HG03432 (cell line): ENCODE measurements around the gene VTI1A.
A peak's percentile ranks its signal among the peaks of the same experiment; 100 is the strongest.
"Not testable (repeated sequence)": the region's sequence is repeated elsewhere in the genome, so short reads cannot be mapped to it uniquely, and the experiment has no call there.

Experiments
- ATAC-seq: cut with Tn5 transposase; IDR thresholded peaks from one replicate; pipeline ENCODE4 v1.9.1; 2021; ENCODE audit warnings: mild to moderate bottlenecking, moderate library complexity; ENCODE audit not compliant: unreplicated experiment

The VTI1A gene

GRCh38 chr10:112446855-112447619 lies at the start of gene VTI1A, which contains the start of gene ZDHHC6:
Gene VTI1A (plus strand): TSS chr10:112447215. CDS start chr10:112447374, 159 bp downstream.
Gene ZDHHC6 (minus strand): TSS chr10:112446914. CDS start chr10:112445436, 1,478 bp downstream.
- ATAC-seq: peak; percentile 95

GRCh38 chr10:112397592-112397991 lies 49.4 kb upstream of the VTI1A start:
- ATAC-seq: no peak

GRCh38 chr10:112402917-112403316 lies 44.1 kb upstream of the VTI1A start:
- ATAC-seq: no peak

GRCh38 chr10:112404617-112405016 lies 42.4 kb upstream of the VTI1A start:
- no peak for ATAC-seq

GRCh38 chr10:112406806-112407205 lies 40.2 kb upstream of the VTI1A start:
- ATAC-seq: not testable (repeated sequence)

GRCh38 chr10:112407696-112408095 lies 39.3 kb upstream of the VTI1A start:
- no peak for ATAC-seq

- no peak for ATAC-seq
These were observed 37.7 kb upstream of the VTI1A start for GRCh38 chr10:112409299-112409698.

- no peak for ATAC-seq
These were observed 37.3 kb upstream of the VTI1A start for GRCh38 chr10:112409755-112410154.

- no peak for ATAC-seq
These were observed 34.3 kb upstream of the VTI1A start for GRCh38 chr10:112412696-112413095.

GRCh38 chr10:112421731-112422130 lies 25.3 kb upstream of the VTI1A start:
- no peak for ATAC-seq

- no peak for ATAC-seq
These were observed 22.4 kb upstream of the VTI1A start for GRCh38 chr10:112424651-112425050.

- no peak for ATAC-seq
These were observed 20.9 kb upstream of the VTI1A start for GRCh38 chr10:112426111-112426510.

- ATAC-seq: no peak
These were observed 17.9 kb upstream of the VTI1A start for GRCh38 chr10:112429147-112429546.

- no peak for ATAC-seq
These were observed 17.3 kb upstream of the VTI1A start for GRCh38 chr10:112429654-112430230.

- ATAC-seq: no peak
These were observed 13.9 kb upstream of the VTI1A start for GRCh38 chr10:112433136-112433535.

GRCh38 chr10:112434988-112435619 lies 11.9 kb upstream of the VTI1A start:
- ATAC-seq: no peak

- ATAC-seq: no peak
These were observed 8.7 kb upstream of the VTI1A start for GRCh38 chr10:112438356-112438755.

GRCh38 chr10:112441520-112441919 lies 5.5 kb upstream of the VTI1A start:
- no peak for ATAC-seq

GRCh38 chr10:112442063-112442462 lies 5.0 kb upstream of the VTI1A start:
- ATAC-seq: peak; percentile 24

- peak; percentile 50 for ATAC-seq
These were observed 760 bp upstream of the VTI1A start for GRCh38 chr10:112446055-112446854.

GRCh38 chr10:112447620-112447928 lies 559 bp downstream of the VTI1A start:
- ATAC-seq: no peak
